HG03159 (cell line): ENCODE results near the gene LIPN.

Experiments used
- ATAC-seq: cut with Tn5 transposase; IDR thresholded peaks from one replicate; pipeline ENCODE4 v1.9.1; 2021; ENCODE audit warnings: mild to moderate bottlenecking, moderate library complexity; ENCODE audit not compliant: unreplicated experiment

The LIPN gene

GRCh38 chr10:88782222-88782621 lies 22.4 kb downstream of the LIPN start:
- ATAC-seq = no peak

- ATAC-seq = no peak
These were observed 23.9 kb downstream of the LIPN start for GRCh38 chr10:88783724-88784123.

- ATAC-seq = no peak
These were observed 26.4 kb downstream of the LIPN start for GRCh38 chr10:88786032-88786770.

GRCh38 chr10:88787463-88787862 lies 27.6 kb downstream of the LIPN start:
- ATAC-seq = no peak

- no peak for ATAC-seq
These were observed 29.1 kb downstream of the LIPN start for GRCh38 chr10:88788924-88789323.

- no peak for ATAC-seq
These were observed 32.1 kb downstream of the LIPN start for GRCh38 chr10:88791924-88792323.

GRCh38 chr10:88792661-88793060 lies 32.8 kb downstream of the LIPN start:
- no peak for ATAC-seq

GRCh38 chr10:88793712-88794299 lies 34.0 kb downstream of the LIPN start:
- ATAC-seq = no peak

GRCh38 chr10:88794731-88795130 lies 34.9 kb downstream of the LIPN start:
- ATAC-seq = no peak

- no peak for ATAC-seq
These were observed 40.6 kb downstream of the LIPN start for GRCh38 chr10:88800152-88801125.

- no peak for ATAC-seq
These were observed 42.9 kb downstream of the LIPN start, which contains the start of gene LIPM for GRCh38 chr10:88802523-88803285. Gene LIPM, plus strand, starts transcription at chr10:88802730. Its CDS starts 167 bp downstream, at chr10:88802897.

- ATAC-seq = no peak
These were observed 43.8 kb downstream of the LIPN start for GRCh38 chr10:88803641-88804040.

GRCh38 chr10:88804083-88804812 lies 44.4 kb downstream of the LIPN start:
- no peak for ATAC-seq

- ATAC-seq = no peak
These were observed 45.5 kb downstream of the LIPN start for GRCh38 chr10:88805361-88805760.

GRCh38 chr10:88805924-88806323 lies 46.1 kb downstream of the LIPN start:
- no peak for ATAC-seq

GRCh38 chr10:88809621-88810020 lies 49.8 kb downstream of the LIPN start:
- no peak for ATAC-seq

GRCh38 chr10:88810196-88810961 lies 50.6 kb downstream of the LIPN start:
- ATAC-seq = no peak

- ATAC-seq = no peak
These were observed 53.4 kb downstream of the LIPN start for GRCh38 chr10:88813200-88813599.

GRCh38 chr10:88819290-88819689 lies 59.5 kb downstream of the LIPN start:
- no peak for ATAC-seq
